ENCODE data around the gene CMTM8. TPM values are rescaled to one million over a fixed set of nuclear protein-coding genes. Genes with fewer than 3 reads are reported as not detected.

The CMTM8 gene
- total RNA-seq, 6 experiments from 2014 or later, result 13.3 to 27.1 (median 20.9) TPM

DNA sequence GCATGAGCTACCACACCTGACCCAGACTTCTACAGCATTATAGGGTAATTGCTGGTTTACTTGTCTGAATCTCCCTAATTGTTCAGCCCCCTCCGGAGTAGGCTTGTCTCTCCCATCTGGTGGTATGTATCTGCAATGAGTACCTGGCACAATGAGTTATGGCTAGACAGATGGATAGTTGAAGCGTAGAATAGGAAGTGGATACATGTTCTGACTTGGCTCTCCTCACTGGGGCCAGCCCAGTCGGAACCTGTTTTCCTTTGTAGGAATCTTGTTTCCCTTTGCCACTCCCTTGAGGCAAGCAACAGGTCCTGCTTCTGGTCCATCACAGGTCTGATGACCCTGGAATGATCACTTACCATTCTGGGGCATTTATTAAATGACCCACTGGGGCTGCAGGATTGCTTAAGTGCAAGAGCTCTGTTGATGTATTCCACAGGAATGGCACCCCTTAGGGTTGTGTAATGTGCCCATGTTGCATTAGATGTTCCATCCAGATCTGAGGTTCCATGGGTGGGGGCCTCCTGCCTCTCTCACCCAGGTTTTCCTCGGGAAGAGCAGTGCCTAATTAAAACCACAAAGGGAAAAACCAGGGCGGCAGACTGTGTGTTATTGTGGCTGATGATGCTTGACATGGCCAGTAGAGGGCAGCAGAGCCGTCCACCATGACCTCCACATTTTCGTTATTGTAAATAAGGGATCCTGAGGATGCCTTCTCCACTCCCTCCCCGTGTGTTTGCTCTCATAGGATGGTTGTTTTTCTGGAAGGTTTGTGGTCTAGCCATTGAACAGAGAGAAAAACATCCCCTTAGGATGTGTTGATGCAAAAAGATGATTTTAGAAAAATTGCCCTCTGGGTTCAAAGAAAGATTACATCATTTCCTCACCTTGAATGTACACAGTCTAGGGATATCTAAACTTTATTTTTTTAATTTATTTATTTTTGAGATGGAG is 58.0 kb downstream of the CMTM8 start:
- H3K27ac ChIP-seq, result no peak overlapping the region
- DNase-seq (peak; percentile 42 to 56 (median 55)), ATAC-seq (peak; percentile 90 to 92 (median 90))
- no peak overlapping the region for H3K4me3 ChIP-seq
- no peaks in the 10 kb centered on the region for H3K36me3 ChIP-seq
- peaks cover 0 to 20% (median 0%) of the 10 kb centered on the region in 4 donors for H3K4me1 ChIP-seq
- WGBS (ENCODE audit: insufficient coverage, low coverage, low lambda C conversion rate, missing lambda C conversion rate), result 0% methylated on average over 5 of the region's 8 CpGs
- TF ChIP-seq, protein P1, sequence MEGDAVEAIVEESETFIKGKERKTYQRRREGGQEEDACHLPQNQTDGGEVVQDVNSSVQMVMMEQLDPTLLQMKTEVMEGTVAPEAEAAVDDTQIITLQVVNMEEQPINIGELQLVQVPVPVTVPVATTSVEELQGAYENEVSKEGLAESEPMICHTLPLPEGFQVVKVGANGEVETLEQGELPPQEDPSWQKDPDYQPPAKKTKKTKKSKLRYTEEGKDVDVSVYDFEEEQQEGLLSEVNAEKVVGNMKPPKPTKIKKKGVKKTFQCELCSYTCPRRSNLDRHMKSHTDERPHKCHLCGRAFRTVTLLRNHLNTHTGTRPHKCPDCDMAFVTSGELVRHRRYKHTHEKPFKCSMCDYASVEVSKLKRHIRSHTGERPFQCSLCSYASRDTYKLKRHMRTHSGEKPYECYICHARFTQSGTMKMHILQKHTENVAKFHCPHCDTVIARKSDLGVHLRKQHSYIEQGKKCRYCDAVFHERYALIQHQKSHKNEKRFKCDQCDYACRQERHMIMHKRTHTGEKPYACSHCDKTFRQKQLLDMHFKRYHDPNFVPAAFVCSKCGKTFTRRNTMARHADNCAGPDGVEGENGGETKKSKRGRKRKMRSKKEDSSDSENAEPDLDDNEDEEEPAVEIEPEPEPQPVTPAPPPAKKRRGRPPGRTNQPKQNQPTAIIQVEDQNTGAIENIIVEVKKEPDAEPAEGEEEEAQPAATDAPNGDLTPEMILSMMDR (IDR thresholded peaks at IDR 0.05), result peak; percentile 78 to 95 (median 89)
- TF ChIP-seq POLR2A (IDR thresholded peaks at IDR 0.05), result no peak
- H3K9me3 ChIP-seq, result no peaks in the 10 kb centered on the region
- H3K27me3 ChIP-seq, result no peaks in the 10 kb centered on the region
- intact Hi-C loops (cut with DNase I), result no loop called here

GRCh38 chr3:32297366-32297765 is 58.9 kb downstream of the CMTM8 start:
- Histone ChIP-seq H3K4me1 (peaks cover 0 to 13% (median 0%) of the 10 kb centered on the region in 4 donors), H3K27ac (no peak overlapping the region), H3K4me3 (no peak overlapping the region), H3K36me3 (no peaks in the 10 kb centered on the region), H3K9me3 (no peaks in the 10 kb centered on the region), H3K27me3 (no peaks in the 10 kb centered on the region)
- intact Hi-C loops (cut with DNase I), result no loop called here
- 72% methylated on average over 3 of the region's 5 CpGs for WGBS (ENCODE audit: insufficient coverage, low coverage, low lambda C conversion rate, missing lambda C conversion rate)
- ATAC-seq (no peak), DNase-seq (no peak)
- TF ChIP-seq, protein P1 (IDR thresholded peaks at IDR 0.05), result no peak
- TF ChIP-seq POLR2A (IDR thresholded peaks at IDR 0.05), result no peak

GRCh38 chr3:32301426-32301825 is 62.9 kb downstream of the CMTM8 start:
- WGBS (ENCODE audit: insufficient coverage, low coverage, low lambda C conversion rate, missing lambda C conversion rate), result 45% methylated on average over 2 of the region's 2 CpGs
- intact Hi-C loops (cut with DNase I), result no loop called here

DNA sequence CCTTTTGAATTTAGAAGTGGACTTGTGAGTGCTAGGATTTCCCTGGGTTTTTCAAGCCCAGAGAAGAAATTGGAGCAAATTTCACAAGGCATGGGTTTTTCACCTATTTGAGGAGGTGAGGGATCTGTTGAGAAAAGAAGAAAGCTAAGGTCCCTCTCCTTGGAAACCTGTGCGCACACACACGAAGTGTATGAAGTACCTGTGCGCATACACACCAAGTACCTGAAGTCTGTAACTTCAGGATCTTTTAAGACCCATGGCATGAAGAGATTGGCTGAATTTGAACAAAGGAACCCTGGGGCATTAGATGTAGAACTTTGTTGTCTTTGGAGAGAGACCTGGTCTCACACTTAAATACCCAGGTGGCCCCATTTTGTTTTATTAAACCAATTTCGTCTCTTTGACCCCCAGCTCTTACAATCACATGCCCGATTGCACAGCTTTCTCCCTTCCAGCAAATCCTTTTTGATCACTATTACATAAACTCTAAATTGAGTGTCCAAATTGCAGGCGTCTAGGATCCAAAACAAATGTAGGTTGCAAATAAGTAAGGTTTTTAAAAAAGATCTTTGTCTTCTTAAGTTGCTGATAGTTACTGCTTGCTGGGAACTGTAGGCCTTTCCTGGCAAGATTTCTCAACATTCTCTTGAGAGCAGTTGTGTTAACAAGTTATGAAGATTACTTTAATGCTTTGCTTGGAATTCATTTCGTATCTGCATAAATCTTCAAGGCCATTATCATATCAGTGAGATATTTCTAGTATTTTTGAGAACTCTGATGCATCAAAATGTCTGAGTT is 64.3 kb downstream of the CMTM8 start:
- intact Hi-C loops (cut with DNase I), result no loop called here
- no peaks in the 10 kb centered on the region for H3K36me3 ChIP-seq
- no peaks in the 10 kb centered on the region for H3K9me3 ChIP-seq
- ATAC-seq (no peak), DNase-seq (no peak)
- H3K4me3 ChIP-seq, result no peak overlapping the region
- WGBS (ENCODE audit: insufficient coverage, low coverage, low lambda C conversion rate, missing lambda C conversion rate), result 60% methylated on average over 4 of the region's 7 CpGs
- H3K27me3 ChIP-seq, result no peaks in the 10 kb centered on the region
- no peak for TF ChIP-seq POLR2A (IDR thresholded peaks at IDR 0.05)
- TF ChIP-seq, protein P1 (IDR thresholded peaks at IDR 0.05), result no peak
- peaks cover 0 to 24% (median 6%) of the 10 kb centered on the region in 4 donors for H3K4me1 ChIP-seq
- no peak overlapping the region for H3K27ac ChIP-seq

More at GRCh38 chr3:32301426-32301825, 62.9 kb downstream of the CMTM8 start:
- ATAC-seq, result peak in 1 of 4 donors; percentile 23
- no peaks in the 10 kb centered on the region for H3K27me3 ChIP-seq
- H3K27ac ChIP-seq, result no peak overlapping the region
- no peaks in the 10 kb centered on the region for H3K36me3 ChIP-seq
- H3K4me1 ChIP-seq, result peaks cover 0 to 24% (median 6%) of the 10 kb centered on the region in 4 donors
- no peak for DNase-seq
- H3K9me3 ChIP-seq, result no peaks in the 10 kb centered on the region
- no peak for TF ChIP-seq POLR2A (IDR thresholded peaks at IDR 0.05)
- TF ChIP-seq, protein P1 (IDR thresholded peaks at IDR 0.05), result no peak
- H3K4me3 ChIP-seq, result no peak overlapping the region

Measured in right lobe of liver (tissue), 6 donors.